A673 (cell line): Measurements from ENCODE around the gene FAM174B. TPM values are rescaled to one million over a fixed set of nuclear protein-coding genes. Genes with fewer than 3 reads are reported as not detected.

Source experiments
- BruUV-seq: library from RNA; stranded (reverse); fragments of 400-500 nt; replicated peaks from 2 replicates; lab custom pipeline; 2021; lab: Mats Ljungman, UMichigan
- CTCF ChIA-PET: fragments of 300-600 bp; sonication (Branson Sonifier 250); formaldehyde crosslinking; loops from one replicate; lab custom pipeline; 2022; ENCODE audit warnings: antibody characterized with exemption; lab: Charles Lee
- POLR2A ChIA-PET: fragments of 300-600 bp; sonication (Branson Sonifier 250); formaldehyde crosslinking; loops from one replicate; lab custom pipeline; 2022; ENCODE audit warnings: antibody characterized with exemption; ENCODE audit not compliant: low non-redundant PET; lab: Charles Lee
- DNase-seq: peaks from one replicate; pipeline ENCODE4 v3.0.0-alpha.2; 2015; ENCODE audit warnings: low spot score
- H3K27ac ChIP-seq: fragments of 200-600 bp; sonication (generic); 2 replicates; pipeline ENCODE4 v1.5.1; 2016; ENCODE audit warnings: mixed run types, low read depth, mild to moderate bottlenecking, mixed read lengths, antibody characterized with exemption, low read length; ENCODE audit not compliant: poor library complexity, severe bottlenecking
- H3K27me3 ChIP-seq: fragments of 200-600 bp; sonication (generic); replicated peaks from 2 replicates; pipeline ENCODE4 v1.6.1; 2017; ENCODE audit warnings: mixed run types, low read depth, mild to moderate bottlenecking, mixed read lengths, antibody characterized with exemption, low read length; ENCODE audit not compliant: insufficient read depth, poor library complexity
- H3K36me3 ChIP-seq: fragments of 200-600 bp; sonication (generic); 2 replicates; pipeline ENCODE4 v1.6.1; 2016; ENCODE audit warnings: mixed run types, mild to moderate bottlenecking, mixed read lengths, antibody characterized with exemption, low read length; ENCODE audit not compliant: insufficient read depth, poor library complexity, severe bottlenecking
- H3K4me1 ChIP-seq: fragments of 200-600 bp; sonication (generic); 2 replicates; pipeline ENCODE4 v1.6.1; 2017; ENCODE audit warnings: mixed run types, mild to moderate bottlenecking, mixed read lengths, antibody characterized with exemption, low read length; ENCODE audit not compliant: insufficient read depth, poor library complexity, severe bottlenecking
- H3K4me3 ChIP-seq: fragments of 200-600 bp; sonication (generic); 2 replicates; pipeline ENCODE4 v1.5.1; 2016; ENCODE audit warnings: low read depth, mixed run types, mild to moderate bottlenecking, mixed read lengths, low read length; ENCODE audit not compliant: poor library complexity, severe bottlenecking
- H3K9me3 ChIP-seq: fragments of 200-600 bp; sonication (generic); 2 replicates; pipeline ENCODE4 v1.6.1; 2016; ENCODE audit warnings: mixed run types, low read depth, mild to moderate bottlenecking, mixed read lengths, antibody characterized with exemption, low read length; ENCODE audit not compliant: poor library complexity, severe bottlenecking
- CTCF ChIP-seq: fragments of 300-800, 200-600 bp; sonication (generic); conservative IDR thresholded peaks from 2 replicates; pipeline ENCODE4 v1.5.1; 2017; ENCODE audit warnings: low read depth, mild to moderate bottlenecking, antibody characterized with exemption, low read length, moderate library complexity, mixed read lengths
- EZH2 ChIP-seq: fragments of 200-600 bp; sonication (generic); IDR thresholded peaks from 2 replicates; pipeline ENCODE4 v1.6.1; 2017; ENCODE audit warnings: borderline replicate concordance, low read depth, mild to moderate bottlenecking, mixed read lengths, antibody characterized with exemption, low read length; ENCODE audit not compliant: poor library complexity, severe bottlenecking
- intact Hi-C: fragments of 100-400 bp; cut with micrococcal nuclease; formaldehyde crosslinking; loops from one replicate; pipeline ENCODE4 v1.10.0; 2022; ENCODE audit not compliant: unreplicated experiment
- total RNA-seq: library from RNA; stranded (reverse); gene quantifications from 2 replicates; pipeline ENCODE4 v1.2.3, GENCODE V29; 2021

FAM174B gene
- total RNA-seq, 1 experiment from 2014 or later, result 3.7 TPM

- no peak for TF ChIP-seq CTCF
- no peak for TF ChIP-seq EZH2
- no peaks in the 10 kb centered on the region for H3K9me3 ChIP-seq
- no TSS peak for BruUV-seq
- no peak for DNase-seq
- H3K4me3 ChIP-seq, result no peak overlapping the region
- intact Hi-C loops, result no loop called here
- H3K27me3 ChIP-seq, result no peaks in the 10 kb centered on the region
- ChIA-PET POLR2A (no interaction called here), CTCF (no interaction called here)
- H3K27ac ChIP-seq, result no peak overlapping the region
- H3K36me3 ChIP-seq, result no peaks in the 10 kb centered on the region
- no peaks in the 10 kb centered on the region for H3K4me1 ChIP-seq
Observed at GRCh38 chr15:92690395-92690794, 34.8 kb upstream of the FAM174B start.

GRCh38 chr15:92687746-92688145, 32.2 kb upstream of the FAM174B start:
- Histone ChIP-seq H3K36me3 (no peaks in the 10 kb centered on the region), H3K27ac (no peak overlapping the region), H3K9me3 (no peaks in the 10 kb centered on the region), H3K4me1 (no peaks in the 10 kb centered on the region), H3K4me3 (no peak overlapping the region), H3K27me3 (no peaks in the 10 kb centered on the region)
- no peak for TF ChIP-seq EZH2
- POLR2A ChIA-PET, result no interaction called here
- CTCF ChIA-PET, result no interaction called here
- intact Hi-C loops, result no loop called here
- no peak for DNase-seq
- BruUV-seq, result no TSS peak

- intact Hi-C loops, result no loop called here
Observed at GRCh38 chr15:92687195-92687602, 31.6 kb upstream of the FAM174B start.

More at GRCh38 chr15:92687195-92687602, 31.6 kb upstream of the FAM174B start:
- no peaks in the 10 kb centered on the region for H3K4me1 ChIP-seq
- H3K4me3 ChIP-seq, result no peak overlapping the region
- no peaks in the 10 kb centered on the region for H3K36me3 ChIP-seq
- BruUV-seq, result no TSS peak
- POLR2A ChIA-PET, result no interaction called here
- CTCF ChIA-PET, result no interaction called here
- no peak for DNase-seq
- no peaks in the 10 kb centered on the region for H3K9me3 ChIP-seq
- H3K27ac ChIP-seq, result no peak overlapping the region
- no peaks in the 10 kb centered on the region for H3K27me3 ChIP-seq
- TF ChIP-seq CTCF, result no peak
- no peak for TF ChIP-seq EZH2
